ENCODE measurements around the gene COTL1.

The COTL1 gene

DNA sequence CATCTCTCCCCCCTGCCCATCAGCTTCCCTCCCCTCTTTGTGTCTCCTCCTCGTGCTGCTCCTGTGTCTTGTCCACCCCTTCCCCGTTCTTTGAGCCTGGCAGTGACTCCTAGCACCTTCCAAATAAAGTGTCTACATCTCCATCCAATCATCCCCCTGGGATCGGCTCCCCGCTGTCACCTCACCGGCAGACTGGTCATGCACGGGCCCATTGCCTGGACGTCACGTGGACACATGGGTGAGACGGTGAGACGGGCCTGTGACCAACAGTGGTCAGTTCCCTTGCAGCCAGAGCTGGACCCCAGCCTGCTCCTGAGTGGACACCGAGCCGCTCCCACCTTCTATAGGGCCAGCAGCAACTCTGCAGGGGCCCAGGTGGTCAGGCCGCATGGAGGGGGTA, 46.4 kb downstream of the COTL1 start:
- H3K4me3 ChIP-seq (ENCODE audit: low read depth, low read length), result no peak overlapping the region
- no peak for DNase-seq (ENCODE audit: low read depth)
- TF ChIP-seq, protein P1, sequence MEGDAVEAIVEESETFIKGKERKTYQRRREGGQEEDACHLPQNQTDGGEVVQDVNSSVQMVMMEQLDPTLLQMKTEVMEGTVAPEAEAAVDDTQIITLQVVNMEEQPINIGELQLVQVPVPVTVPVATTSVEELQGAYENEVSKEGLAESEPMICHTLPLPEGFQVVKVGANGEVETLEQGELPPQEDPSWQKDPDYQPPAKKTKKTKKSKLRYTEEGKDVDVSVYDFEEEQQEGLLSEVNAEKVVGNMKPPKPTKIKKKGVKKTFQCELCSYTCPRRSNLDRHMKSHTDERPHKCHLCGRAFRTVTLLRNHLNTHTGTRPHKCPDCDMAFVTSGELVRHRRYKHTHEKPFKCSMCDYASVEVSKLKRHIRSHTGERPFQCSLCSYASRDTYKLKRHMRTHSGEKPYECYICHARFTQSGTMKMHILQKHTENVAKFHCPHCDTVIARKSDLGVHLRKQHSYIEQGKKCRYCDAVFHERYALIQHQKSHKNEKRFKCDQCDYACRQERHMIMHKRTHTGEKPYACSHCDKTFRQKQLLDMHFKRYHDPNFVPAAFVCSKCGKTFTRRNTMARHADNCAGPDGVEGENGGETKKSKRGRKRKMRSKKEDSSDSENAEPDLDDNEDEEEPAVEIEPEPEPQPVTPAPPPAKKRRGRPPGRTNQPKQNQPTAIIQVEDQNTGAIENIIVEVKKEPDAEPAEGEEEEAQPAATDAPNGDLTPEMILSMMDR (conservative IDR thresholded peaks at IDR 0.05; ENCODE audit: low read depth, low read length), result no peak

DNA sequence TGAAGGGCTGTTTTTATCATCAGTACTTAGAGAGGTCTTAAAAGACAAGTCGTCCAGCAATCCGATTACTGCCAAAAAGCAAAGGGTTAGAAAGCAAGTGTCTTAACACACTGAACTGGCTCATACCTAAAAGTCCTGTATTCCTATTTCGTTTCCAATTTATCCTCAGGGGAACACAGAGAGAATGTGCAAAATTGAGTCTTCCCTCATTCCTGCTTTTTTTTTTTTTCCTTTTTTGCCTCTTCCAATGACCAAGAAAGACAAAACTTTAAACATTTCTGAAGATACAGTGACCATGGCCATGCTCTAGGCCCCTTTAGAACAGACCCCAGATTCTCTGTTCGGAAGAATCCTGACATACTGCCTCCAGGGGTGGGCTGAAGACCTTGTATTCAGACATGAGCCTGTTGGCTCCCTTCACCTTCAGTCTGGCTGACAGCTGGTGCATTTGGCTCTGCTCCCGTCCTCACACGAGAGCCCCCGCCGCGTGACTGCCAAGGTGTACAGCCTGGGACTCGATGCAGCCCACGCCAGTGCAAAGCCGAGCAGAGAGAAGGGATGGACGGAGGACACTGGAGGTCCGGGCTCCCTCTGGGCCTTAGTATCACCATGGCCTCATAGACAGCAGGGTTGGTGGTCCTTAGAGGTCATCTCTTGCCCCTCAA, 47.0 kb downstream of the COTL1 start:
- no peak for DNase-seq (ENCODE audit: low read depth)
- TF ChIP-seq, protein P1 (conservative IDR thresholded peaks at IDR 0.05; ENCODE audit: low read depth, low read length), result no peak
- H3K4me3 ChIP-seq (ENCODE audit: low read depth, low read length), result no peak overlapping the region

DNA sequence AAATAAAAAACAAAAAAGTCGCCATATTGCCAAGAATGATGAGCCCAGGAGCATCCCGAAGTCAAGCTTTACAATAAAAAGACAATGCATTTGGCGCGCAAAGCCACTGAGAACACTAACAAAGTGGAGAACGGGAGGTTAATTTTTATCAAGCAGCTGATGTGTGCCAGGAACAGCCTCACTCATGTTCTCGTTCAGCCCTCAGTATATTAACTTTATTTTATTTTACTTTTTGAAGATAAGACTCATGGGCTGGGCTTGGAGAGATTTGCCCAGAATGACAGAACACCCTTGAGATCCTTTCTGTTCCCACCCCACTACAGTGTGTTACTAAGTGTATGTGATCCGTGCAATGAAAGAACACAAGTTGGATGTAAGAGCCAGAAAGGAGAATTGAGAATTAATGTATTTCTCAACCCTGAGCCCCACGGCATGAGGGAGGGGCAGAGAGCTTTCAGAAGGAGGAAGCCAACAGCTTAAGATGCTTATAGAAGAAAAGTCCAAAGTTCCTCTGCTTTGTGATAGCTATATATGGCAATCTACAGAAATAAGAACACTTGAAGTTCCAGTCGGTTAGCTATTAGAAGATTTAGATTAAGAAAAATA, 48.4 kb downstream of the COTL1 start:
- no peak for DNase-seq (ENCODE audit: low read depth)
- no peak overlapping the region for H3K4me3 ChIP-seq (ENCODE audit: low read depth, low read length)
- TF ChIP-seq, protein P1 (conservative IDR thresholded peaks at IDR 0.05; ENCODE audit: low read depth, low read length), result no peak

DNA sequence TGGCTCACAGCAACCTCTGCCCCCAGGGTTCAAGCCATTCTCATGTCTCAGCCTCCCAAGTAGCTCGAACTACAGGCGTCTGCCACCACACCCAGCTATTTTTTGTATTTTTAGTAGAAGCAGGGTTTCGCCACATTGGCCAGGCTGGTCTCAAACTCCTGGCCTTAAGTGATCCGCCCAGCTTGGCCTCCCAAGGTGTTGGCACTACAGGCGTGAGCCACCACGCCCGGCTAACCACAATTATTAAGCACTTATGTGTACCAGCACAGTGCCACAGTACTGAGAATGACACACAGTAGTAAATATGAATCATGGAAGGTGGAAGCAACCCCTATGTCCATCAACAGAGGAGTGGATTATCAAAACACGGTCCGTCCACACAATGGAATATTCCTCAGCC, 49.8 kb downstream of the COTL1 start:
- H3K4me3 ChIP-seq (ENCODE audit: low read depth, low read length), result no peak overlapping the region
- DNase-seq (ENCODE audit: low read depth), result no peak
- TF ChIP-seq, protein P1 (conservative IDR thresholded peaks at IDR 0.05; ENCODE audit: low read depth, low read length), result no peak

GRCh38 chr16:84567286-84567962, 50.5 kb downstream of the COTL1 start:
- no peak overlapping the region for H3K4me3 ChIP-seq (ENCODE audit: low read depth, low read length)
- TF ChIP-seq, protein P1 (conservative IDR thresholded peaks at IDR 0.05; ENCODE audit: low read depth, low read length), result no peak
- DNase-seq (ENCODE audit: low read depth), result no peak

DNA sequence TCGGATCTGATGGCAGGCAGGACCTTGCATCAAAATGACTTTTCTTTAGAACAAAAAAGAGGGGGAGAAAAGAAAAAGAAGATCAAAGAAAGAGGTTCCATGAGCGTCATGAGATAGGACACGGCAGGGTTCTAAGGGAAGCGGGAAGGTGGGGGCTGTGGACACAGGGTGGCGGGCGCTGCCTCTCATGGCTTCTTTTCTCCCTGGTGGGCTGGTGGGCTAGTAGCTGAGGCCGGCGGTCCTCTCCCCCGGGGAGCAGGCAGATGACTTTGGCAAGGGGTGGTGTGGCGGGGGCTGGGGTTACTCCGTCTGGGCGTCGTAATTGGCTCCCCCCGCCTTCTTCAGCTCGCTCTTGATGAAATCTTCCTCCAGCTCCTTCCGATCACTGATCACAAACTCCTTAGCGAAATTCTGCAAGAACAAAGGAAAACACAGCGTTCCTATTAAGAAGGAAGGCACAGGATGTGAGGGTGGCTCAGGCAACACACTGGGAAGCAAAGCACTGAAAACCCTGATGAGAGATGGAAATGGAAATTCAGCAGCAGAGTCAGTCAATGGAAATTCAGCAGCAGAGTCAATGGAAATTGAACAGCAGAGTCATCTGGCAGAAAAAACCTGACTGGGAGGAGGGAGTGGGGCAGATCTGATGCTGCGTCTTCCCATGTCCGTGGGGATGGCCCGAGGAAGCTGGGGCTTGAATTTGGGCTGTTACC, 51.2 kb downstream of the COTL1 start:
- TF ChIP-seq, protein P1 (conservative IDR thresholded peaks at IDR 0.05; ENCODE audit: low read depth, low read length), result no peak

More for the DNA sequence above, 51.2 kb downstream of the COTL1 start:
- H3K4me3 ChIP-seq (ENCODE audit: low read depth, low read length), result no peak overlapping the region
- DNase-seq (ENCODE audit: low read depth), result no peak
